GM18909 (cell line): ENCODE results near the gene CXCL14.

Source experiments
- ATAC-seq: cut with Tn5 transposase; IDR thresholded peaks from one replicate; pipeline ENCODE4 v1.9.1; 2021; ENCODE audit warnings: mild to moderate bottlenecking; ENCODE audit not compliant: unreplicated experiment, poor library complexity

Gene CXCL14

DNA sequence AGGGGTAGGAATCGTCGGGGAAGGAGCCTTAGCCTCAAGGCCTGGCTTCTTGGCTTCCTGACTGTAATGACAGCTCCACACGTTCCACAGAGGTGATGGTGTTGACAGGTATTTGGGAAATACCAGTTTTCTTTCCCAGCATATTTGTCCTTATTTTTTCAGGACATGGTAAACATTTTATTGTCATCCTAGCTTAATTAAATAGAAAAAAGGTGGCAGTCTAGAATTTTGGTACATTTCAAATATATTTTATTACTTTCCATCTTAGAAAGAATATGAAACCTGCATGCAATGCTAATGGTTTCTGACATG lies 8.4 kb downstream of the CXCL14 start:
- no peak for ATAC-seq

DNA sequence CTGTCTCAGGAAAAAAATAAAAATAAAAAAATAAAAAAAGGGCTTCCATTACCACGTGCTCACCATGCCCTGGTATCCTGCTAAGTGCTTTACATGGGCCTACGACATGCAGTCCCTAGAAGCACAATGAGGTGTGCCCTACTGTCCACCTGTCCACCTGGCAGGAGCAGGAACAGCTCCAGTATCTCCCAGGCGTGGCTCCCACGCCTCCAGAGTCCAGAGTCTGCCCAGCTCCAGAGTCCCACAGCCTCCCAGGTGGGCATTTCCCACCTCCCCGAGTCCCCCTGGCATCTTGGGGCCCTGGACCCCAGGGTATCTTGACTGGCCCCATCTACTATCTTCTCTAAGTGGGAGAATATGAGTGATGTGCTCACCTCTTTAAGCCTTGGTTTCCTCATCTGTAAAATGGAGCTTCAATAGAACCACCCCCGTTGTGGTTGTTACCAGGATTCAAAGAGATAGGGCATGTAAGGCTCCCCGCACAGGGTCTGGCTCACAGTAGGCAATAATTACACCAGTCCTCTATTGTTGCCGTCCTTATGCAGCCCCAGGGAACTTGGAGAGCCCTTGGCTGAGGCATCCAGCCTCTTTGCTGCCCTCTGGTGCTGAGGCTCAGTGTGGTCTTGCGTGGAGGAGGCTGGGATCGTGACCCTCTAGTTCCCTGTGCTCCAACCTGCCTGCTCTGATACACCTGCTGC lies 8.9 kb downstream of the CXCL14 start:
- no peak for ATAC-seq

DNA sequence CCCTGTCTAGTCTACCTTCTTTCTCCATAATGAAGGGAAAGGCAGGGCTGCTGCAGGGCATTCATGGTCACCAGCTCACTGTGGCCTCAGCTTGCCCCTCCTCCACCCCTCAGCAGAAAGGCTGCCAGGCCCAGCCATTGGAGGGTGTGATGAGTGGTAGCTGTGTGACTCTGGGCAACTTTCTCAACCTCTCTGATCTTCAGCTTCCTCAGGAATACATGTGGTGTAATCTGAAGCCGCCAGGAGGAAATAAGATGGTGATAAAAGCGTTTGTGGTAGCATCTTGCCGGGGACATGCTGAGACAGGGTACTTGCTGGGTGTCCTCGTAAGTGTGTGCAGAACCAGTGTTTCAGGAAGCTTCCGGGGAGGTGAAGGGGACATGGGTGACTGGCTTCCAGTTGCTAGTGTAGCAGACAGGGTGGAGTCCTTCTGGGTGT lies 9.8 kb downstream of the CXCL14 start:
- ATAC-seq = no peak

DNA sequence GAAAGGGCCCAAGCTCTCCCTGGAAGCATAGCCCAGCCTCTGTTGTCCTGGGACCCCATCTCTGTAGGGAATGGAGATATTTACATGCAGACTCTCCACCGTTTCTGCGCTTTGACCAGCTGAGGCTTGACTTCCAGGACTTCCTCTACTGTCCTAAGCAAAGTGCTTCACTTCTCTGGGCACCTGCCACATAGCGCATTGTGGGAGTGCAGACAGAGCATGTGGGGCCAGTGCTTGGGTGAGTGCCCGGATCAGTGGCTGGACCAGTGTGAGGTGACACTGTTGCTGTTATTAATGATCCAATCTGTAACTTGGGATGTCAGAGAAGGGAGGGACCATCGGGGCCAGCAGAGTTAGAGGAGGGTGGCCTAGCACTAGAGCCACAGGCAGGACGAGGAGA lies 10.5 kb downstream of the CXCL14 start:
- no peak for ATAC-seq

DNA sequence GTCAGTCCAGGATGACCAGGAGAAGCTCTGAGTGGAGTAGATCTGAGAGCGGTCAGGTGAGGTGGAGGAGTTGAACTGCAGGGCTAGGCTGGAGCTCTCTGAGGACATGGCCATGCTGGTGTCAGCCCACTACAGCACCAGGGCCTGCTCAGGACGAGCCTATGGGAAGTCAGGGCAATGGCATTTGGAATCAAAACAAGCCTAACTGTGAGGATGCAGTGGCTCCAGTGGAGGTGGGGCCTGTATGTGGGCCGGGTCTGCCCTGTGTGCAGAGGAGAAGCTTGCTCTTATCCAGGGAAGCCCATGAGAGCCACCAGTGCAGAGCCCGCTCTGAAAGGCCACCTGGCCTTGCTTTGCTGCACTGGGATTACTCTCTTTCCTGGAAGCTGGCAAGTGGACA lies 11.1 kb downstream of the CXCL14 start:
- no peak for ATAC-seq

DNA sequence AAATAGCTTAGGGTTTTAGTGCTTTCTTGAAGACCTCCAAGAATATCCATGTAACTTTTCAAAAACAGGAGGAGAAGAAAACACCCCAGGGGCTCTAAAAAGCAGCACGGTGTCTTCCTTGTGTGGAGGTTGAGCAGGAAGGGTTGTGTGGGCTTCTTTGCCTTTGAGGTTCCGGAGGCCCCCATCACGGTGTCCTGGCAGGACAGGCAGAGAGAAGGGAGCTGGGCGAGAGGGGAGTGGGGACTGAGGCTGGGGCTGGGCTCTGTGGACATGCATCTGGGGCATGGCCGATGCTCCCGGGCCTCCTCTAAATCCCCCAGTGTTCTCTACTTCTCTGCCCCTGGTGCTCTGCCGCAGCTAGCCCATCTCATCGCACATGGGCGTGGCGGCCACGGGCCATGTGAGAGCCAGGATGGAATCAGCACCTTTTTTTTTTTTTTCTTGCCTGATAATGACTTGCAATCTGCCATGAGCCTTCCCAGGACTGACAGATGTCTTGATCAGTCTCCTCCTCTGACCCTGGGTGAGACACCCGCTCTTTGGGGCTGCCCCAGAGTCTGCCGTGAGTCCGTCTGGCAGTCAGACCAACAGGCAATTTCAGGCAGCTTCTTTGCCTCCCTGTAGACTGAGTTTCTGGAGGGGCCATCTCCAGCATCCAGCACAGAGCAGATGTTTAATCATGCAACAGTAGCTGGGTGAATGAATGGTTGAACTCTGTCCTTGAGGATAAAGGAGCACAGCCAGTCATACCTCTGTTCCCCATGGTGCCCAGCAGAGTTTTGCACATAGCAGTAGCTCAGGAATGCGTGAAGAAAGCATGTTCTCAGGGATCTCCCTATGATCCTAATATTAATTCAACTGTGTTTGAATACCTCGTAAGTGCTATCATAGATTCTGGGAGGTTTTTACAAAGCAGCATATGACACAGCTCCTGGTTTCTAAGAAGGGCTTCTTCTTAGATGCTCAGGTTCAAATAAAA lies 12.1 kb downstream of the CXCL14 start:
- ATAC-seq = no peak

DNA sequence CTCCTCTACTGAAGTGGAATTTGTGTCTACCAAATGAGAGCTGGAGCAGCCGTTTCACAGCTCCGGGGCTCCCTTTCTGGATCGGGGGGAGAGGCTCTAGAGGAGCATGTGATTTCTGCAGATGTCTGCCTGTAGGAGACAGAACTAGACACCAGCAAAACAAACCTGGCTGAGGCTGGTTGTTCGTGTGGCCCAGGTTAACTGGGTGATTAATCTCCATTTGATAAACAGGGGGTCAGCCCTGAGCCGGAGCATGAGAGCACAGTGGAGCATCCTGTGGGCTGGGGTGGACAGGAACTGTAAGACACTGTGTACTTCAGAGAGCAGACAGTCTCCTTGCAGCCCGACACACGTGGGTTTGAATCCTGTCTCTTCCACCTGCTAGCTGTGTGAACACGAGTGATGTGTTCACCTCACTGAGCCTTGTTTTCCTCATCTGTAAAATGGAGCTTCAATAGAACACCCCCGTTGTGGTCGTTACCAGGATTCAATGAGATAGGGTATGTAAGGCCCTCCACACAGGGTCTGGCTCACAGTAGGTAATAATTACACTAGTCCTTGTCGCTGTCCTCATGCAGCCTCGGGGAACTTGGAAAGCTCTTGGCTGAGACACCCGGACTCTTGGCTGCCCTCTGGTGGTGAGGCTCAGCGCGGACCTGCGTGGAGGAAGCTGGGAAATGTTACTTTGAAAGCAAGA lies 12.9 kb downstream of the CXCL14 start:
- ATAC-seq = no peak

DNA sequence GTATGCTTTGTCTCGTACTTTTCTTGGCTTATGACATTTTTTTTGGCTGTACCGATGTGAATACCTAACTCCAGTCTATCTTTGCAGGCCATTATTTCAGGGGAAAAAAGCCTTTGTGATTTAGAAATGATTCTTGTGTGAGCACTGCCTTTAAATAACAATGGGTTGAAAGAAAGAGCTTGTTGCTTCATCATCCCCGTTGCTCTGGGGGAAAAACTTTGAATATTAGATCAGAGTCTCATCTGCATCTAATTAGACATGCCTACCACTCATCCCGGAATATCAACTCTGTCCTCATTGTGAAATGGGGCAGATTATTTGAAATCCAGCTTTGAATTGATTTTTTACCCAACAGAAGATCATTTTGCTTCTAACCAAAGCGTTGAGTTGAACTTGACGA lies 13.5 kb downstream of the CXCL14 start:
- no peak for ATAC-seq

DNA sequence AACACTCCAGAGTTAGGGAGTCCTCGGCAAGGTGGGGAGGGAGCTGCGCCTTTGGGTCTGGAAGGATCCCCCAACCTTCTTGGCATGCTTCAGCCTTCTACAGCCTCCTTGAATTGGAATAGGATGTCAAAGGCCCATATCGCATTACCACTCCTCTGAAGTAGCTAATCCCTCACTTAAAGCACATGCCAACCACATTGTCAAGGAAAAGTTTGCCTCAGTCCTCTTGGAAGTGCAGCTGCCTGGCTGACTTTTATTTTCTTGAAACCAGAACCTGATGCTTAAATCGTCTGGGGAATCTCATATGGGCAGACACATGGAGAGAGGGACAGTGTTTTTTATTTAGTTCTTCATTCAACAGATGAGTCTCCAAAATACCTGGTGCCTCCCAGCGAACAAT lies 14.5 kb downstream of the CXCL14 start:
- ATAC-seq = no peak

DNA sequence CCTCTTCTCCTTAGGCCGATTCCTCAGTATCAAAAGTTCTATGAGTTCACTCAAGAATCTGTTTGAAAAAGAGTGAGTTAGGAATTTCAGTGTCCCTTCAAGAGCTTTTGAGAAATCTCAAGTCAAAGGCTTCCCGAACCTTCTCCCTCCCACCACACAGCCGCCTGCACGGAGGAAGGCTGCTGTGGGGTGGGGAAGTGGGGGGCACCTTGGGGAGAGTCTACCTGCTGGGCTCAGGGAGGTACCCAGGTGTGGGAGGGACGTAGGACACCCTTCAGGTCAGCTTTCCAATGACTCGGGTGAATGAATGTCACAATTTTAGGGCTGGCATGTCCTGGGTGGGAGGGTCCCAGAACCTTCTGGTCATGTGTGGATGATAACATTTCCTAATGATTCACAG lies 17.5 kb downstream of the CXCL14 start:
- no peak for ATAC-seq

DNA sequence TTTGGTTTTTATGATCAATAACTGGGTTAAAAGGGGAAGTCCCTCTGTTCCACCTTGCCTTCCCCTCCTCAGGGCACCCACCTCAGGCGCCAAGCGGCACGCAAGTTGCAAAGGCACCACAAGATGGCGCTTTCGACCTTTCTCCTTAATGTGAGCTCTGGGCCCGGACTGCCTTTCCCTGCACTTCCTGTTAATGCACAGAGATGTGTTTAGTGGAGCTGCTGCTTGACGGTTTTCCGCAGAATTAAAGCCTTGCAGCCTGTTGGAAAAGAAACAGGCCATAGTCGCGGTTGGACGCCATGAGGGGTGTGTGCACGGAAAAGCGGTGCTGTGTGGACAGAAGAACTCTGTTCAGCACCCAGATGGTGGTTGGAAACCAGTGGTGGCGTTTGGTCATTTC lies 17.9 kb downstream of the CXCL14 start:
- ATAC-seq = peak; percentile 95

DNA sequence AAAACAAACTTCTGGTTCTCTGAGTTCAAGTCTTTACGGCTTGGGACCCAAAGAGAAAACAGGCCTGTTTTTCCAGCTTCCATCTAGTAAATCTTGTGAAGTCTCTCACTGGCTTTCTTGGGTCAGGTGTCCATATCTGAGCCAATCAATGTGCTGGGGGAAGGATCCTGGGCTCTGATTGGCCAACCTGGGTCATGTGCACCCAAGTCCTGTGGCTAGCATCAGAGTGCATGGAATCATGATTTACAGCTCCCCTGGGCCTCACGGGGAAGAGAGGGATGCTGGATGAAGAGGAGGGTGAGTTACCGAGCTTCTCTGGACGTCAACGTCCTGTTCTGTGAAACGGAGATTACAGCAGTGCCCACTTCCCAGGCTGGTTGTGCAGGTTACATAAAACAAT lies 19.4 kb downstream of the CXCL14 start:
- no peak for ATAC-seq

DNA sequence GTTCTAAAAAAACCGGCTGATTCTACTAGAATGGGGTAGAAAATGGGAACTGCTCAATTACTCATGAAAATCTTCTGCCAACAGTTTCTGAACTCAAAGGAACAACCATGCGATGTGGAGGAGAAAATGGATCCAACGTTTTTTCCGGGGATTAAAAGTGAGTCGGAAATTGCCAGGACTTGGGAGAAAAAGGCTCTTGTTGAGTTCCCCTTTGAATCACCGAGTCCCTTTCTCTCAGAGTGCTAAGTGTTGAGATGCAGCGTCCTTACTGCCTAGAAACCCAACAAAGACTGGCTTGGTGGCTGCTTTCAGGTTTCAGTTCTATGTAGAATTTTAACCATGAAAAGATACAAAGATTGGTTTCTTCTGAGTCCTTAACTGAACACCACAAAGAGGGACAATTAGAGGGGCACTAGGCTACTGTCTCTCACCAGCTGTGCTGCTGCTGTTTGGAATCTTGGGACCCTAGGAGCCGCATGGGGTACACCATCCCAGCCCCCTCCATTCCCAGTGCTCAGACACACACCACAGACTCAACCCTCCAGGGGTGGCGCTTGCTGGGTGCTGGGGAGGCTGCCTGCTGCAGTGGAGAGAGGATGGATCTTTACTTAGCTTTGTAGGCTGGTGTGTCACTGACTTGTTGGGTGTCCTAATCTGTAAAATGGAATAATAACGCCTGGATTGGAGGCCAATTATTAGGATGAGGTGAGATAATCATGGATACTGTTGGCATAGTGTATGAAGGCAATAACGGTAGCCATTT lies 21.5 kb downstream of the CXCL14 start:
- ATAC-seq = no peak

DNA sequence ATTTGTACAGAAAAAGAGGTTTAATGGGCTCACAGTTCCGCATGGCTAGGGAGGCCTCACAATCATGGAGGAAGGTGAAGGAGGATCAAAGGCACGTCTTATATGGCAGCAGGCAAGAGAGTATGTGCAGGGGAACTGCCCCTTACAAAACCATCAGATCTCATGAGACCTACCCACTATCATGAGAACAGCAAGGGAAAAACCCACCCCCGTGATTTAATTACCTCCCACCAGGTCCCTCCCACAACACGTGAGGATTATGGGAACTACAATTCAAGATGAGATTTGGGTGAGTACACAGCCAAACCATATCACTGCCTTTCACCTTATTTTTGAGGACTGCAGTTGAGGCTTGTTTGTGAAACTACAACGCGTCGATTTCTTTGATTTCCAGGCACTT lies 22.2 kb downstream of the CXCL14 start:
- no peak for ATAC-seq

DNA sequence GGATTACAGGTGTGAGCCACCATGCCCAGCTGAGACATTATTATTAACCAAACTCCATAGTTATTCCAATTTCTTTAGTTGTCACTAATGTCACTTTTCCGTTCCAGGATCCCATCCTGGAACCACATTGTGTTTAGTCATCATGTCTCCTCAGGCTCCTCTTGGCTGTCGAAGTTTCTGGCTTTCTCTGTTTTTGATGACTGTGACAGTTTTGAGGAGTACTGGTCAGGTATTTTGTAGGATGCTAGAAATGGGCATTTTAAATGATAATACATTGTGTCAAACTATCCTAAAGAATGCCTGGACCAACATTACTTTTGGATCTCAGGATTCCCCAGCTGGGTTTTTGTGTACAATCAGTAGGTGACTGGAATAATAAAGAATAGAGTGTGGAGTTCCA lies 23.3 kb downstream of the CXCL14 start:
- ATAC-seq = no peak

DNA sequence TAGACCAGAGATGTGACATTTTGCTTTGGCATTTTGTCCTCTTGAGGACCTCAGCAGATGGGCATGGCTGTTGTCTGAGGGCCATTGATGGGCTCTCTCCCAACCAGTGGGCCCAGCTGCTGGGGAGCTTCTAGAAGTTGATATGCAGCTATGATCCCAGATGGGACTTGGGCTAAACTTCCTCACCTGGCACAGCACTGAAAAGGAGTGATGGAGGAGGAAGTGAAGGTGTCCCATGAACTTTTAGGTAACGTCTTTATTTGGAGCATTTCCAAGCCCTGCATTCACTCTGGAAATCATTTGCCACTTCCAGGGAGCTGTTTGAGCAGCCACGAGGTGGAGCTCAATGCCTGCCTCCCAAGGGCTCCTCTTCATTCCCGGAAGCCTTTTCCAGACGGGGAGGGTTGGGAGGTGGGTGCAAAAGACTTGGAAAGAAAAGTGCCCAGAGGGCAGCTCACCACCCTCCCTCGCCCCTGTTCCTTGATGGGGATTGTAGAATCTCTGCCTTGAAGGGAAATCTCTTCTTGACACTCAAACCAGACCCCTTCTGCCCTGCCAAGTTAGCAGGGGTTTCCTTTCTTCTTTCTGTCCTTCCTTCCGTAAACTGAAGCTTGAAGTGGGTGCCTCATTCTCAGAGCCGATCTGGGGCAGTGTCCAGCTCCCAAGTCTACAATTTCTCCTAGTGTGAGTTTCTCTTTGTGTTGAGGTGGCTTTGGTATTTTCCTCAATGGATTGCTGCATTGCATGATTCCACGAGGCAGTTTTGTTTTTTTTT lies 24.9 kb downstream of the CXCL14 start:
- no peak for ATAC-seq

DNA sequence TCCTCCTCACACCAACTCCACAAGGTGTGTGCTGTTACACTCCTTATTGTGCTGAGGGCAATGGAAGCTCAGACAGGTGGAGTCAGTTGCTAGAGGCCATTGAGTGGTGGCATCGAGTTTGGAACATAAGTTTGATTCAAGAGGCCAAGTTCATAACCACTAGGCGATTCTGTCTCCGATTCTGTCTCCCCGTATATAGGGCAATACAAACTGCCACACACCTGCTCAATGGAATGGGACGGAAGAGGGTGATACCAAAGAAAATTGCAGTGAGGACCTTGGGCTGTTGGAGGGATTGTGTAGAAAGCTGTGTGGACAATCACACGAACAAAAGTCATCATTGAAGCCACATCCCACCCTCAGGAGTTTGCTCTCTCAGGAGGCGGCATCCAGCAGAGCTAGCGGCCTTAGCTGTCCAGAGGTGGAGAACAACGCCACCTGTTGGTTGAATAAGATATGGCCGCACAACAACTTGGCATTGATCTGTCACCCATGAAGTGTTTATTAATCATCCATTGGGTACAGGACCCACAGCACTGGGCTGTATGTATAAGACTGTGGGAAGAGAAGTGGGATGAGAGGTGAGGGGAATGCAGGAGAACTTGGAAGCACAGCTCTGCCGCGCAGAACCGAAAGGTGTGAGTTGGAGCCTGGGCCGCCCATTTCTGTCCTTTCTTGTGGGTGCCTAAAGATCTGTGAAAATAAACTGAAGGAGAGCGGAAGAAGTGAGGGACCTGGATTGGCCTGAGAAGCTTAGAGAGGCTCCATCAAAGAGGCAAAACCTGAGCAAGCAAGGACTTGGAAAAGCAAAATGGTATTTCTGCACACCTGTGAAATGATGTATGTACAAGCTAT lies 27.0 kb downstream of the CXCL14 start:
- peak; percentile 84 for ATAC-seq

DNA sequence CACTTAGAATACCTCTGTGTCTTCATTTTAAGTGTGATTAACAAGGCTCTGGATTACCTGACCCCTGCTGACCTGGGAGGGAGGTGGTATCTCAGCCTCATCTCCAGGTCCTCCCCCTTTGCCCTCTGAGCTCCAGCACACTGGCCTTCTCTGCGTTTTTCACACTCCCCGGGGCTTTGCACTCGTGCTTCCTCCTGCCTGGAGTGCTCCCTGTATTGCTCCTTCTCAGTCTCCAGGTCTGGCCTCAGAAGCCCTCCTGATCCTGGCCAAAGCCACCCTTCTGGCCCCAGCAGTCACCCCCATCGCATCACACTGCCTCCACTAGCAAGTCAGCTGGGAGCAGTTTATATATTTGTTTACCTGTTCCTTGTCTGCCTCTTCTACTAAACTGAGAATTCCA lies 29.4 kb downstream of the CXCL14 start:
- ATAC-seq = no peak
